Heart left ventricle (tissue), 13 donors: ENCODE results near the gene ZMYM3.
"Not testable (repeated sequence)": the region's sequence is repeated elsewhere in the genome, so short reads cannot be mapped to it uniquely, and the experiment has no call there.

ENCODE experiments used
- POLR2A ChIP-seq, 2 donors: fragments of 450-650 bp; IDR thresholded peaks; one replicate each; pipeline ENCODE4 v1.6.1; 2017; ENCODE audit warnings: antibody characterized with exemption in 2 of 2, mild to moderate bottlenecking in 2 of 2, moderate library complexity in 2 of 2
- TF ChIP-seq, protein P1 (sequence below), 12 donors: fragments of 200-600 bp; sonication (generic) in 4 of 12; IDR thresholded peaks; one replicate each; pipeline versions ENCODE4 v1.5.0 to v1.8.0; 2018 to 2022; ENCODE audit warnings: antibody characterized with exemption in 12 of 12, mild to moderate bottlenecking in 5 of 12
- donor health status: ischemic (EF 13 %, LVEDD 7.1; RV severe dilation, severe dysfunction).
- donor health status: DM: no; HTN: yes; CAD: no.
- donor health status: DM: no; HTN: no; CAD: no.
- donor health status: ischemic (EF 25% LVEDD 6.9; RV normal size, moderate dysfunction).
- donor health status: ischemic (EF 25% LVEDD 5.7; RV mildly dilated, moderate dysfunction).
- donor health status: ischemic (EF 35%, LVEDD 5.7; RV mildly dilated, moderate dysfunction).
- donor health status: nonischemic (EF 11% LVEDD 7.7; RV severe dilation, severe dysfunction).
- donor health status: DM: yes; HTN: yes; CAD: no.
- donor health status: PGD.
- donor health status: ischemic (EF 29% LVEDD 5.4; RV normal size, mild dysfunction).
- donor health status: nonischemic (EF 23%, LVEDD 6.1; RV moderate dilation, normal function).

DNA sequence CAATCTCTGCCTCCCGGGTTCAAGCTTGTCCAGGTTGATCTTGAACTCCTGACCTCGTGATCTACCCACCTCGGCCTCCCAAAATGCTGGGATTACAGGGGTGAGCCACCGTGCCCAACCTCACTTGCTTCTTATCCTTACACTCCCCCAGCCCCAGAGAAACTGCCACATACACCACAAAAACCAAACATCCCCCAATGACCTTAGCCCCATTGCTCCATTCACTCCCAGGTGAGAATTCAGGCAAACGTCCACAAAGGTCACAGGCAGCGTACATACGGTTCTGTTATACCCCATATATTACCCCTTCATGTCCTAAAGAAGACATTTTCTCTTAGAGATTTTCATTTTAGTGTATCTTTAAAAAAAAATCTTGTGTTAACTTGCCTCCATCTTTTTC lies 46.6 kb upstream of the ZMYM3 start:
- TF ChIP-seq, protein P1, sequence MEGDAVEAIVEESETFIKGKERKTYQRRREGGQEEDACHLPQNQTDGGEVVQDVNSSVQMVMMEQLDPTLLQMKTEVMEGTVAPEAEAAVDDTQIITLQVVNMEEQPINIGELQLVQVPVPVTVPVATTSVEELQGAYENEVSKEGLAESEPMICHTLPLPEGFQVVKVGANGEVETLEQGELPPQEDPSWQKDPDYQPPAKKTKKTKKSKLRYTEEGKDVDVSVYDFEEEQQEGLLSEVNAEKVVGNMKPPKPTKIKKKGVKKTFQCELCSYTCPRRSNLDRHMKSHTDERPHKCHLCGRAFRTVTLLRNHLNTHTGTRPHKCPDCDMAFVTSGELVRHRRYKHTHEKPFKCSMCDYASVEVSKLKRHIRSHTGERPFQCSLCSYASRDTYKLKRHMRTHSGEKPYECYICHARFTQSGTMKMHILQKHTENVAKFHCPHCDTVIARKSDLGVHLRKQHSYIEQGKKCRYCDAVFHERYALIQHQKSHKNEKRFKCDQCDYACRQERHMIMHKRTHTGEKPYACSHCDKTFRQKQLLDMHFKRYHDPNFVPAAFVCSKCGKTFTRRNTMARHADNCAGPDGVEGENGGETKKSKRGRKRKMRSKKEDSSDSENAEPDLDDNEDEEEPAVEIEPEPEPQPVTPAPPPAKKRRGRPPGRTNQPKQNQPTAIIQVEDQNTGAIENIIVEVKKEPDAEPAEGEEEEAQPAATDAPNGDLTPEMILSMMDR (IDR thresholded peaks at IDR 0.05): not testable (repeated sequence)
- TF ChIP-seq POLR2A (IDR thresholded peaks at IDR 0.05): not testable (repeated sequence)
